HG02938 (cell line): Measurements from ENCODE around the gene HTR2B.
"Not testable (repeated sequence)": the region's sequence is repeated elsewhere in the genome, so short reads cannot be mapped to it uniquely, and the experiment has no call there.

Experiments
- ATAC-seq: cut with Tn5 transposase; IDR thresholded peaks from one replicate; pipeline ENCODE4 v1.9.1; 2021; ENCODE audit warnings: mild to moderate bottlenecking, moderate library complexity; ENCODE audit not compliant: unreplicated experiment

HTR2B gene

DNA sequence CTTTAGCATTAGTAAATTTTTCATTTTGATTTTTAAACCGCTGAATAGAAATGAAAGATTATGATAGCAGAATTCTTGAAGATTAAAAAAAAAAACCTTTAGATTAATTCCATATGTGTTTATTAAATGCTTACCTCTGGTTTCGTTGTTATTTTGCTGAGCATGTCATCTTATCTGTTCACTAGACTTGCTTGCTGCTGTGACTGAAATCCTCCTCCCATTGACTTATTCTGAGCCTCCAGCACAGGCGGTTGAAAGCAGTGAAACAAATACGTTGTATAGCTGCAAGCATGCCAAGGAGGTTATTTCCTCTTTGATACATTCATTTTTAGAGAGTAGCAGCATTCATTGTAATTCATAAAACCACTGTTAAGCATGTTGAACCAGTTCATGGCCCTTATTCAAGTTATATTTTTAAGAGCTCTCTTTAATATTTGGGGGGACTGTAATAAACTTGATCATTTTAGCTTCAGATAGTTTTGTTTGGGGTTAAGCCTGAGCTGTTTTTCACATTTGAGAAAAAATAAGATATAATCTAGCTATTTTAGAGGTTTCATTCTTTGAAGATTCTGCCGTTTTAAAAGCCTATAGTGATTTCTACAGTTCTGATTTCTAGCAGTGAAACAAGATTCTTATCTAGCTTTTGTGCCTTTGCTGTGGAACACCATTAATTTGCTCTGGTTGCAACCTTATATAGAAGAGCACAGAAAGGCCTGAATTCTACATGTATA lies at the start of gene HTR2B:
HTR2B (minus strand) TSS at position 205 of the 731 bp plus-strand sequence. CDS start 1,278 bp downstream, outside the sequence.
- no peak for ATAC-seq

DNA sequence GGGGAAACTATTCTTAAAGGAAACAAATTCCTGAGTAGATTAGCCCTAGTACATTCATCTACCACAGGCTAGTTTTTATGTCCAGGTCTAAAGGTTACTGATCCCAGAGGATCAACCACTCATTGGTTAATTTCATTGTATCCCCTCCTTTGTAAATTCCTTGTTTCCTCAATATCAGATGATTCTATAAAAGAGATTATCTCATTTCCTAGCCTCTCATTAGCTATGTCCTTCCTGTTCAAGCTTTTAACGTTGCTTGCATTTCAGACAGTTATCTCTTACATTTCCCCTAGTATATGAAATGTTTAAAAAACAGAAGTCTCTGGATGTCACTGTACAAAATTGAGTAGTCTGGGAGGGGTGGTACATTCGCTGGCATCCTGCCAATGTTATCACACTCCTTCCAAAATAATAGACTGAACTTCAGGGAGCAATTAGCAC lies 49.4 kb upstream of the HTR2B start:
- ATAC-seq, result no peak

DNA sequence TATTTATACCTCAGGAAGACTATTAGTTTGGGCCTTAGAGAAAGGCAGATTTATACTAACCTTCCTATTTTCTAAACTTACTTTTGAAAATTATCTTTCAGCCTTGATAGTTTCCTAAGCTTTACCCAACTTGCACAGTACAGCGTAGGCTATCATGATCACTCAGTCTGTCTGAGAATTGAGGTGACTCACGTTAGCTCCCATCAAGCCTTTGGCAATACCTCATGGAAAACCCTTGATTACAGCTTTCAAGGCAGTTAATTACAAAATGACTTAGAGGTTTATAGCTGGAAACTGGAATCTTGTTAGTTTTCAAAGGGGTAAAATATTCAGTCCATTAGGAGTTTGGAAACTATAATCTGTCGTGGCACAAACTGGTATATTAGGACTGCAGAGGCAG lies 47.2 kb upstream of the HTR2B start:
- ATAC-seq, result no peak

DNA sequence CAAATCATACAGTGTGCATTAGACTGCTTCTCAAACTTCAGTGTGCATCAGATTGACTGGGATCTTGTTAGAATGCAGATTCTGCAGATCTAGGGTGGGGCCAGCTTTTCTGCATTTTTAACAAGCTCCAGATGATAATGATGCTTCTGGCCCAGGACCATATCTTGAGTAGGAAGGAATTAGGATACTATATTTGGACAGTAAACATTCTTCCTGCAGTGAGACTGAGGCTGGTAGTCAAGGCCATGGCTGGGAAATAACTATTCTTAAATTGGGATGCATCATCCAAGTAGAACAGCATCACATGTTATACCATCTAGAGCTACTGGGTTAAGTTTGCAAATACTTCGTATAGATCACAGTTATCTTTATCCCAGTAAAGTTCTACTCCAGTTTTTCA lies 45.2 kb upstream of the HTR2B start:
- ATAC-seq, result no peak

DNA sequence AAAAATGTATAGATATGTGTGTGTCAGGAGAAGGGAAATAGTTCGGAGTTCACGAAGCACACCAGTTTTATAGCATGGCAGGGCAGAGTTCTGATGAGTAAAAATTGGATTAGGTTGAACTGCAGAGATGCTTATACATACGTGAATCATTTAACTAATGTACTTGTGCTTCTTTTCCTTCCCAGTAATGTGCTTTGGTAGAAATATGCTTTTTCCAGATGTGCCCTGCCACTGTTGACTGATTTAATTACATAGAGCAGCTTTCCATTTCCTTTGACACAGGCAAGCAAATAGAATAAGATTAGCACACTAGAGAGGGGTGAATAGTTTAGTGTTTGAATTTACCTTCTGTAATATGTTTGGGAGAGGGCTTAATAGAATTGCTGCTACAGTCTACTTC lies 44.6 kb upstream of the HTR2B start:
- ATAC-seq, result no peak

DNA sequence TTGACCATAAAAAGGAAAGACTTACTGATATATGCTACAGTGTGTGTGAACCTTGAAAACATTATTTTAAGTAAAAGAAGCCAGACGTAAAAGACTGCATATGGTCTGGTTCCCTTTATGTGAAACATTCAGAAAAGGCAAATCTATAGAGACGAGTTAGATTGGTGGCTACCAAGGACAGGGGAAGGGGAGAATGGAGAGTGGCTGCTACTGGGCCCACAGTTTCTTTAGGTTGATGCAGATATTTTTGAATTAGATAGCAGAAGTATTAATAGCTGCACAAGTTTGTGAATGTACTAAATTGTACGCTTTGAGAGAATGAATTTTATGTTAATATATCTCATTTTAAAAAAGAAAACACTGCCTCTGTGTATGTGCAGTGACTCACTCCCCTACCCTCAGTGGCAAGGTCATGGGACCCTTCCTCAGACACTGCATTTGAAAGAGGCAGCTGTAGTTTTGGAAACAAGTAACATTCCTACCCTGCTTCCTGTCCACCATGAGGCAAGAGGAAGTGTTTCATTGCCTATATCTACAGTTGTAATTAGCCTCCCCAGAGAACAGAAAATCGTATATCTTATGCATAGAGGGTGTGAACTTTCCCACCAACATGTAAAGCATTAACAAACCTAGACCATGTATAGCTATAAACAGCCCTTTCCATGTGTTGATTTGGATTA lies 43.8 kb upstream of the HTR2B start:
- no peak for ATAC-seq

DNA sequence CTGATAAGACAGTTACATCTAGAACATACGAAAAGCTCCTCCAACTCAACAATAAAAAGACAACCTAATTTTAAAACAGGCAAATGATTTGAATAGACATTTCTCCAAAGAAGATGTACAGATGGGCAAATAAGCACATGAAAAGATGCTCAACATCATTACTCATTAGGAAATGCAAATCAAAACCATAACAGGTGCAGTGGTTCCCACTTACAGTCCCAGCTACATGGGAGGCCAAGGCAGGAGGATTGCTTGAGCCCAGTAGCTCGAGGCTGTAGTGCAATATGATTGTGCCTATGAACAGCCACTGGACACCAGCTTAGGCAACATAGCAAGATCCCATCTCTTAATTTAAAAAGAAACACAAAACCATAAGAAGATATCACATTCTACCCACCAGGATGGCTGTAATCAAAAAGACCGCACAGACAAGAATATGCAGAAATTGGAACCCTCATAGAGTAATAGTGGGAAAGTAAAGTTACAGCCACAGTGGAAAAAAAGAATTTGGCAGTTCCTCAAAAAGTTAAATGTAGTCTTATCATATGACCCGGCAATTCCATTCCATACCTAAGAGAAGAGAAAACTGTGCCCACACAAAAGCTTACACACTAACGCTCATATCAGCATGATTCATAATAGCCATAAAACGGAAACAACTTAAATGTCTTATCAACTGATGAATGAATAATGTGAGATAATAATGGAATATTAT lies 43.1 kb upstream of the HTR2B start:
- ATAC-seq, result no peak

DNA sequence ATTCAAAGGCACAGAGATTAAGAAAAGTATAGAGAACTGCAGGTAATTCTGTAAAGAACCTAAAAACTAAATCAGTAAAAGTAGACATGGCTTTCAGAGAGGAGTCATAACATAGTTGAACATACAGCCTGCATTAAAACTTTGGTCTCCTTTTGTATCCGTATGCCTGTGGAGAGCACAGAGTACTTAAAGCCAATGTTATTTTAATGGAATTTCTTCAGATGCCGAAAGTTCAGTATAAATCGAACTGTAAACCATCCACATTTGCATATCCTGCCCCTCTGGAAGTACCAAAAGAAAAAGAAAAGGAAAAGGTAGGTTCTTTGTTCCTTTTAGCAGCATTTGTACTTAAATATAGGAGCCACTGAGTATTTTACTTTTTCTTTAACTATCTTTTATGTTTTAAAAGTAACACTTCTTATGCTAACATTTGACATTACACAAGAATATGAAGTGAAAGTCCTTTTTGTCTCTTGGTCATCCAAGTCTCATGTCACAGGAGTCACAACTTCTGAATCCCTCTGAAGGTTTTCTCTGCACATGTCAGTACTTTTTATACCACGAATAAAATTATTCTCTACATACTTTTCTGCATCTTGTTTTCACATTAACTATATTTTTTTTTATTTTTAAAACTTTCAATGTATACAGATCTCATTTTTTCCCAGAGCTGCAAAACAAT lies 38.7 kb upstream of the HTR2B start:
- ATAC-seq, result no peak

DNA sequence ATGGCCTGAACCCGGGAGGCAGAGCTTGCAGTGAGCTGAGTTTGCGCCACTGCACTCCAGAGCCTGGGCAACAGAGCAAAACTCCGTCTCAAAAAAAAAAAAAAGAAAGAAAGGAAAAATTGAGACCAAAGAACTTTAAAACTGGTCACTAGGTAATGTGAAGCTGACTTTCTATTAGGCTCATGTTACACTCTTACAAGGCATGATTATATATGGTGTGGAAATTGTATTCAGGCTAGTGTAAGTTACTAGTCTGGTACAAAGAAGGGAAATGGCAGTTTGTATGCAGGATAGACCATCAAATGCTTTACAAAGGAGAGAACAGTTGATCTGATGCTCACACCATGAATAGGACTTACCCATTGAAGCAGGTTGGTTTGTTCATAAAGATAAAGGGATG lies 38.2 kb upstream of the HTR2B start:
- no peak for ATAC-seq

DNA sequence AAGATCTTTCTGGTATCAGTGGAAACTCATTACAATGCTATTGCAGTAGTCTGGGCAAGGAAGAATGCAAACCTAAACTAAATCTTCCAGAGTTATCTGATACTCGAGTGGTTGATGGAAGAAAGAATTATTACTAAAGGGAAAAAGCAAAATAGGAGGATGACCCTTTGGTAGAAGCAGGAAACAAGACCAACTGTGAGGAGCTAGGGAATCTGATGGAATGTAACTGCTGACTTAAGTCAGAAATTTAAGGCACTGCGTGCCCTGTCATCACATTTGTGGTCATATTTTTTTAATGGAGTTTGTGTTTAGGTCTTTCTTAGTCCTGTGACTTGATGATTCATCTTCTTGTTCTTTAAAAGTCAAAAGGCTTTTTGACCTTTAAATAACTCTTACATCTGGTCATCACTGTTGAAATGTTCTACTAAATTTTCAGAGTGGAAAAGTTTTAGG lies 37.1 kb upstream of the HTR2B start:
- no peak for ATAC-seq

DNA sequence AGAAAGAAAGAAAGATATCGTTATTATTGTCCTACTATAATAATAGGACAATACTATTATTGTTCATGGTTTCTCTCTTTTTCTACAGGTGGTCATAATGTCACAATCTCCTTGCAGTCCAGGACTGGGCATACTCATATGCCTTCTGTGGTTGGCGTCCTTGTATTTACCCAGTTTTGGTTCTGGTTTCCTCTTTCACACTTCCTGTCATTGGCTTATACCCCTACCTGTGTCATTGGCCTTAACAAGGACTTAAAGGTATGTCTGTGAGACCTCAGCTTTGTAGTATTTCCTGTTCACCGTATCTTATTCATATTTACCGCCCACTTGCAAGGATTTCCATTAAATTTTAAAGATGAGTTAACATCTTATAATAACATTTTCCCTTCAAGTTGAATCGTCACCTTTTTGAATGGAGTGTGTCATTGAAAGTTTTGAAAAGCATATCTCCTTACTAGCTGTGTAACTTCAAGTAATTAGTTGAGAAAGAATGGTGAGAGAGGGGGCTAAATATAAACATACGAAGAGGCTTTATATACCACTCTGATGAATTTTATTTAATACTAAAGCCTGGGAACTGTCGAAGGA lies 36.5 kb upstream of the HTR2B start:
- ATAC-seq, result peak; percentile 59

DNA sequence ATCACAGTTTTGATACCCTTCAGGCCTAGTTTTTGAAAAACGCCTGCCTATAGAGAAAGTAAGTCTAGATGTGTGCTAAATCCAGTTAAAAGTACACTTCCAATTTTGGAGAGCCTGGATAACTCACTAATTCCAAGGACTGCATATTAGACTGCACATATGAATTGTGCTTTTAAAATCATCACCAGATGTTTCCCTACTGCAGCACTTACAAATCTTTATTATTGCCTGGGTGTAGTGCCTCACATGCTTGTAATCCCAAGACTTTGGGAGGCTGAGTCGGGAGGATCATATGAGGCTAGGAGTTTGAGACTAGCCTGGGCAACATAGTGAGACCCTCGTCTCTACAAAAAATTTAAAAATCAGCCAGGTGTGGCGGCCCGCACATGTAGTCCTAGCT lies 35.9 kb upstream of the HTR2B start:
- no peak for ATAC-seq

DNA sequence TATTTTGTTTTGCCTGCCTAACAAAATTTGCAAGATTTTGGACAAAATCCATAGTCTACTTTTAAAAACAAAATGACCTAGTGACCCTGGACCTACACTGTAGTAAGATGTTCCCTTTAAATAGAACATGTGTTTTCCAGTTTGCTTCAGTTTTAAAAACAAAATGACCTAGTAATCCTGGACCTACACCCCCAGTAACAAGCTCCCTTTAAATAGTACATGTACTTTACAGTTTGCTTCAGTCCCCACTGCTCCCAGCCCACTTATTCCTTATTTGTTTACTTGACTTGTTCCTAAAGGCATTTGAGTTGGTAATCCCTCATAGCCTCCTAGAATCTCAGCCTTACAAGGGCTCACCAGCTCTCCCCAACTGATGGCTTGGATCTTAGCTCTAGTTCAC lies 34.5 kb upstream of the HTR2B start:
- ATAC-seq, result no peak

DNA sequence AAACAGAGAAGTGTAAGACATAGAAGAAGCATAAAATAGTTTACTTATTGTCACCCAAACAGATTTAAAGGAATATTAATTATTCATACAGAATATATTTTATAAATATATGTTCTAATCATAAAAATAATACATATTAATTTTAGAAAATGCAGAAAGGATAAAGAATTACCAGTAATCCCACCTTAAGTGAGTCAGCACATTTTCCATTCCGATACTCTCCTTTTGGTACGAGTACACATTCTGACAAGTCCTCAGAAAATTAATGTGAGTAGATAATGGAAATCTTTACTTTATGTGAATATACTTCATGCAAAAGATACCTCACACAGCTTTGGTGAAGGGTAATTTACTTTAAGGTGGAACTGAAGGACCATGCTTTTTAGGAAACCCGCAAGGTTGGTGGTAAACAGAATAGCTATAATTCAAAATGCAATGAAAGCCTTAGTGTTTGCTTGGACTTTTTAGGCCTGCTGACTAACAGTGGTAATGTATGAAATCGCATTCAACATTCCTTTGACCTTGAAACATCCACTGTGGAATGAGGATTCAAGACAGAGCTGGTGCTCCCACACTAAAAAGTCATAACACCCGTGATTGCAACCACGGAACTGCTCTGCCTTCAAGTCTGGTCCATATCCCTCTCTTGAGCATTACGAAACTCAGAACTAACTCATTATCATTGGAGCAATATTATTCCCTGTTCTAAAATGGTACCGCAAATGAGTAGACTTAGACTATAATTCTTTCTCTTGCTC lies 28.1 kb upstream of the HTR2B start:
- no peak for ATAC-seq

DNA sequence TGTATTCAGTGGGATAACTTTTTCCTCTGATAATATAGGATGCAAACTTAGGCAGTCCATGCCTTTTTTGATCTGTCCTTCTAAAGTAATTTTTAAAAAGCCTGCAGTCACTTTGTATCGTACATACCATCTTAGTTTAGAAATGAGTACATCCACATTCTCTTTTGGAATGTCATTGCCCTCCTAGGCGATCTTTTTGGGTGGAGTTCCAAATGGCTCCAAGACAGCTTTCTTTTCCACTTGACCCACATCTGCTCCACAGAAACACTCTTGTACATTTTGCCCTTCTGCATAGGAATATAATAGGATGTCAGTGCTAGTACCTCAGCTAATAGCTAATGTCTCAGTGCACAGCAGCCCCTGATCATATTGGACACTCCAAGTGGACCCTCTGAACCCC lies 21.8 kb upstream of the HTR2B start:
- no peak for ATAC-seq

DNA sequence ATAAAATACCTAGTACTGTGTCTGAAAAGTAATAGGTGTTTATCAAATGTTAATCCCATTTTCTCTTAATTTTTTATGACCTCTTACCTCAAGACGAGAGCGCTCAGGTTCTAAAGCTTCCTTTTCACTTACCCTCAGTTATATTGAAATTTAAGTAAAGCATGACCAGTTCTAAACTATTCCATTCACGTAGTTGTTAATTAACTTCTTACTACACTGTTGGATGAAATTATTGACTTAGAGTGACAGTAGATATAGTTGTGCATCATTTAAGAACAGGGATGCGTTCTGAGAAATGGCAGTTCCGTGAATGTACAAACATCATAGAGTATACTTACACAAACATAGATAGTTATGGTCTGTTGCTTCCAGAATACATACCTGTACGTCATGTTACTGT lies 20.1 kb upstream of the HTR2B start:
- ATAC-seq, result no peak

DNA sequence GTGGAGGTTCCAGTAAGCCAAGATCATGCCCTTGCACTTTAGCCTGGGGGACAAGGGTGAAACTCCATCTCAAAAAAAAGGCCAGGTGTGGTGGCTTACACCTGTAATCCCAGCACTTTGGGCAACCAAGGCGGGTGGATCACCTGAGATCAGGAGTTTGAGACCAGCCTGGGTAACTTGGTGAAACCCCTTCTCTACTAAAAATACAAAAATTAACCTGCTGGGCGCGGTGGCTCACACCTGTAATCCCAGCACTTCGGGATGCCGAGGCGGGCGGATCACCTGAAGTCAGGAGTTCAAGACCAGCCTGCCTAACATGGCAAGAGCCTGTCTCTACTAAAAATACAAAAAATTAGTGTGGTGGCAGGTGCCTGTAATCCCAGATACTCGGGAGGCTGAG lies 16.0 kb upstream of the HTR2B start:
- ATAC-seq, result not testable (repeated sequence)

DNA sequence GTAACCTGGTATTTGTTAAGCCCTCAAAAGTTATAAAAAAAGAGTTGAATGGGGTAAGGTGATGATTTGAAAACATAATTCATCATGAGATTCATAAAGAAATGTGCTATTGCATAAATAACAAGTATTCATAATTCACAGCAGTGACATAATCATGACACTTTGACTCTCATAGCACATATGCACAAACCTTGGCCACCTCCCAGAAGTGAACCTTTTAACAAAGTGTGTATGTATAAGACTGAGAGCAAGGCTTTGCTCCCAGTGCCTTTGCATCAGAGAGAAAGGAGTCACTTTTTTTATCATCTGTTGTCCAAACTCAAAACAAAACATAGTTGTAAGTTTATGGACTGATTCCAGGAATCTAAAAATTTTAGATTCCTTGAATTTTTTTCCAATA lies 15.0 kb upstream of the HTR2B start:
- ATAC-seq, result no peak

DNA sequence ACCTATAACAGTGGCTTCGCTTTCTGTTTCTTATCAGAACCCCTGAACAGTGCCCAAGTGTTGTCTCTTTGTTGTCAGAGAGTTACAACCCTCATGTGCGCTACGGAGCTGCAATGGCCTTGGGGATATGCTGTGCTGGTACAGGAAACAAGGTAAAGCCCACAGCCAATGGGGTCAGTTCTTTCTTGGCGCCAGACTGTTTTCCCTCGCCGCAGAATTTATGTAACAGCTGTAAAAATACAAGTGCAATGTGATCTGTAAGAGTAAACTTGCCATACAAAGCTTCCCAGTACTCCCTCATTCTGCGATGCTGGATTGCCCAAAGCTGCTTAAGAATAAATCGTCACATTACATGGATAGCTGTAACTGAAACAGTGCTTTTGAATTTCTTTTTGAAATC lies 13.9 kb upstream of the HTR2B start:
- no peak for ATAC-seq
